ENCODE results near the gene OR4C12. TPM values are rescaled to one million over a fixed set of nuclear protein-coding genes. Genes with fewer than 3 reads are reported as not detected.
"Not testable (repeated sequence)": the region's sequence is repeated elsewhere in the genome, so short reads cannot be mapped to it uniquely, and the experiment has no call there.

OR4C12 gene
- total and polyA plus RNA-seq, 9 of the 15 experiments (the other 6 are each of a cell fraction or from before 2014, with no cell fraction given) = not detected

GRCh38 chr11:49995565-49995964 lies 13.2 kb upstream of the OR4C12 start (continued):
- TF ChIP-seq MECOM (CRISPR knock-in tag; IDR thresholded peaks at IDR 0.05) = no peak
- no peak for TF ChIP-seq SNIP1 (IDR thresholded peaks at IDR 0.05; ENCODE audit: low read depth)
- no peak for TF ChIP-seq ZNF184 (CRISPR knock-in tag; IDR thresholded peaks at IDR 0.05)
- TF ChIP-seq NFE2L1 (tag; IDR thresholded peaks at IDR 0.05; ENCODE audit: borderline replicate concordance, low read depth) = no peak
- TF ChIP-seq MEF2A (IDR thresholded peaks at IDR 0.05; ENCODE audit: control insufficient read depth, low read depth, low read length) = no peak
- no peak for TF ChIP-seq IFI16 (CRISPR knock-in tag; IDR thresholded peaks at IDR 0.05)
- no peak for TF ChIP-seq CBFA2T2 (conservative IDR thresholded peaks at IDR 0.05)
- no peak for TF ChIP-seq THRB (CRISPR knock-in tag; conservative IDR thresholded peaks at IDR 0.05)
- no peak for TF ChIP-seq NFRKB (IDR thresholded peaks at IDR 0.05; ENCODE audit: low read depth)
- TF ChIP-seq REST (IDR thresholded peaks at IDR 0.05; ENCODE audit: borderline replicate concordance) = peak; percentile 43; the same call in 1 of the 2 replicates
- TF ChIP-seq REST (CRISPR knock-in tag; IDR thresholded peaks at IDR 0.05; ENCODE audit: low read depth) = no peak
- TF ChIP-seq PTBP1 (IDR thresholded peaks at IDR 0.05; ENCODE audit: low read depth, low read length) = no peak
- no peak for TF ChIP-seq ZNF830 (CRISPR knock-in tag; IDR thresholded peaks at IDR 0.05)
- no peak for TF ChIP-seq ZEB2 (IDR thresholded peaks at IDR 0.05)

GRCh38 chr11:49973439-49973838 lies 8.9 kb downstream of the OR4C12 start:
- H3K27ac ChIP-seq (ENCODE audit: extremely low read depth, low read depth, low read length); FAIRE-seq; H3K36me3 ChIP-seq (ENCODE audit: control insufficient read depth, insufficient read depth, low read length); in situ Hi-C loops (cut with MboI); H3K9me1 ChIP-seq (ENCODE audit: control insufficient read depth, insufficient read depth, low read length); H3K4me3 ChIP-seq; intact Hi-C loops (cut with micrococcal nuclease); H3K9me3 ChIP-seq (replicated peaks; ENCODE audit: control insufficient read depth, insufficient read depth, low read depth, low read length); H2AFZ ChIP-seq (ENCODE audit: low read depth, low read length); H4K20me1 ChIP-seq (replicated peaks; ENCODE audit: control insufficient read depth, insufficient read depth, low read length); H3K4me1 ChIP-seq (replicated peaks in 1 of 2; ENCODE audit: control insufficient read depth in 2 of 2, insufficient read depth in 2 of 2, low read length in 2 of 2); CTCF ChIA-PET (ENCODE audit: low intra/inter-chr PET ratio); H3K79me2 ChIP-seq (ENCODE audit: control insufficient read depth, insufficient read depth, low read length); H3K4me2 ChIP-seq (ENCODE audit: insufficient read depth, low read length); BruUV-seq (replicated peaks); H3K9ac ChIP-seq (ENCODE audit: insufficient read depth in 1 of 2, low read depth in 2 of 2, low read length in 2 of 2); POLR2A ChIA-PET; DNase-seq (ENCODE audit: extremely low read depth in 1 of 4, low spot score in 3 of 4); H3K27me3 ChIP-seq (ENCODE audit: control insufficient read depth in 2 of 2, insufficient read depth in 2 of 2, low read length in 2 of 2); ATAC-seq: not testable (repeated sequence)
- 3% methylated on average over 4 of the region's 4 CpGs for WGBS (ENCODE audit: insufficient coverage, low coverage, missing lambda C conversion rate)

Data from K562 (cell line).